Prostate gland (tissue), 2 donors: ENCODE measurements around the gene HOOK1. TPM values are rescaled to one million over a fixed set of nuclear protein-coding genes. Genes with fewer than 3 reads are reported as not detected.

Source experiments
- DNase-seq: peaks from one replicate; pipeline ENCODE4 v3.0.0-alpha.2; 2019; ENCODE audit warnings: low spot score
- H3K27ac ChIP-seq, 2 donors: fragments of 200-600 bp; sonication (generic); 2 replicates each; pipeline ENCODE4 v1.5.1; 2017 to 2019
- H3K27me3 ChIP-seq: fragments of 200-600 bp; sonication (generic); replicated peaks from 2 replicates; pipeline ENCODE4 v1.5.1; 2019; ENCODE audit not compliant: insufficient read depth
- H3K36me3 ChIP-seq, 2 donors: fragments of 200-600 bp; sonication (generic); 1 replicate in 1 of 2; 2 replicates in 1 of 2; pipeline versions ENCODE4 v1.5.1 to v1.8.1; 2017 to 2019
- H3K4me1 ChIP-seq: fragments of 200-600 bp; sonication (generic); replicated peaks from 2 replicates; pipeline ENCODE4 v1.5.1; 2019
- H3K4me3 ChIP-seq, 2 donors: fragments of 200-600 bp; sonication (generic); 2 replicates each; pipeline ENCODE4 v1.5.1; 2017 to 2019
- H3K9me3 ChIP-seq: fragments of 200-600 bp; sonication (generic); 2 replicates; pipeline ENCODE4 v1.5.1; 2017
- CTCF ChIP-seq, 4 experiments: fragments of 200-600 bp in 2 of 4; fragments of 450-650 bp in 2 of 4; sonication (generic) in 2 of 4; IDR thresholded peaks; 1 replicate in 3 of 4; 2 replicates in 1 of 4; pipeline ENCODE4 v1.5.1; 2016 to 2019; ENCODE audit warnings: antibody characterized with exemption in 4 of 4, mild to moderate bottlenecking in 2 of 4, moderate library complexity in 2 of 4
- POLR2A ChIP-seq: fragments of 450-650 bp; IDR thresholded peaks from one replicate; pipeline ENCODE4 v1.6.1; 2016; ENCODE audit warnings: antibody characterized with exemption, mild to moderate bottlenecking
- POLR2AphosphoS5 ChIP-seq: sonication (generic); formaldehyde crosslinking; IDR thresholded peaks from one replicate; pipeline ENCODE4 v1.6.1; 2017; ENCODE audit warnings: antibody characterized with exemption
- WGBS: methylation state at CpG from one replicate; pipeline ENCODE4 v1.1.5; 2018; 5-methylcytosine and 5-hydroxymethylcytosine counted together
- intact Hi-C: fragments of 100-400 bp; cut with DNase I; formaldehyde crosslinking; loops from one replicate; pipeline ENCODE4 v1.14.2; 2022
- total RNA-seq, 2 donors: library from RNA; depleted of rRNA; stranded (reverse); fragments of >200 nt; gene quantifications; one replicate each; pipeline ENCODE4 v1.1.0, GENCODE V29; 2016

HOOK1 gene
- total RNA-seq, 2 donors from 2014 or later = 8.2 to 12.0 TPM

DNA sequence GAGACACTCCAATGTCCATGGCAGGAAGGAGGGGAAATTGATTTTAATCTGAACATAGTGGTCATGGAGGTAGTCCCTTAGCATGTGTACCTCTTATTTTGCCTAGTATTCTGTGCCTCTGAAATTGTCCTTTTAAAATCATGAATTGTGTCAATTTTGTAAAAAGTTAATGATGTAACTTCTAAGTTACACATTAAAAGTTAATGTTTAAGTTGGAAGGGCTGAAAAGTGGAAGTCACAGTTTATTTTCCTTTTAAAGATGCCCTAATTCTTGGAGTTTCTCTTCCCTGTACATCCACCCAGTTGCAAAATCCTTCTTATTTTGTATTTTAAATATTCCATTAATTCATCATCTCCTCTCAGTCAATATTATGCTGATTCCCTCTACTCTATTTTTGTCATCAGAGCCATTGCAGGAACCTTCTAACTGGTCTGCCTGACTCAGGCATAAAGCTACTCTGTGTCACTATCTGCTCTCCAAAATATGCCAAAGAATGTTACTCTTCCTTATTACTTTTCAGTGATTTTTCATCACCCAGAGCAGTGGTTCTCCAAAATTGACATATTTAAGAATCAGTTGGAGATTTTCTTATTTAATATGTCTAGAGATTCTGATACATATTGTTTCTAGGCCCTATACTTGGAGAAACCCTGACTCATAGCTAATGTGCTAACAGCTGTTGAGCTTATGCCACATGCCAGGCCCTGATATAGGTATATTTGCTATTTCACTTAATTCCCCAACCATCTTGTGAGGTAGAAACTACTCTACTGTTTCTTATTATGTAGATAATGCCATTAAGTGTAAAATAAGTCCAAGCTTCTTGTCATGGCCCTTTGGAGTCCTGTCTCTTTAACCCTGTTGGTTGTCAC lies 5.1 kb downstream of the HOOK1 start:
- no peak for DNase-seq

DNA sequence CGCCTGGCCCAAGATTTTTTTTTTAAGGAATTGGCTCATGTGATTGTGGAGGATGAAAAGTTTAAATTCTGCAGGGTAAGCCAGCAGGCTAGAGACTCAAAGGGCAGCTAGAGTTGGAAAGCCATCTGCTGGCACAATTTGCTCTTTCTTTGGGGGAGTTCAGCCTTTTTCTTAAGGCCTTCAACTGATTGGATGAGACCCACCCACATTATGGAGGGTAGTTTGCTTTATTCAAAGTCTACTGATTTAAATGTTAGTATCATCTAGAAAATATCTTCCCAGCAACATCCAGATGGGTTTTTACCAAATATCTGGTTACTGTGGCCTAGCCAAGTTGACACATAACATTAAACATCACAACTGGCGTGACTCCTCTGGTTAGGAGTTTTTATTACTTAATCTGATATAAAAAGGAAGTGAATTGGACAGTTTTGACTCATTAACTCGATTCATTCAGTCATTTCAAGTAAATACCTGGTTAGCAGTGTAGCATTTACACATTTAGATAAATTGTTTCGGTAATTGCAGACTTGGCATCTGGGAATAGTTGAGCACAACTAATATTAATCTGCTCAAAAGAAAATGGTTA lies 12.4 kb downstream of the HOOK1 start:
- H3K36me3 ChIP-seq = no peaks in the 10 kb centered on the region
- WGBS = 71% methylated on average over 4 of the region's 4 CpGs

More for the DNA sequence above, 5.1 kb downstream of the HOOK1 start:
- intact Hi-C loops = no loop called here
- no peaks in the 10 kb centered on the region for H3K36me3 ChIP-seq
- TF ChIP-seq POLR2A = no peak
- TF ChIP-seq POLR2AphosphoS5 = no peak
- TF ChIP-seq CTCF (IDR thresholded peaks at IDR 0.05) = no peak
- no peaks in the 10 kb centered on the region for H3K27me3 ChIP-seq
- no peak overlapping the region for H3K27ac ChIP-seq
- no peaks in the 10 kb centered on the region for H3K4me1 ChIP-seq
- no peak overlapping the region for H3K4me3 ChIP-seq
- no peaks in the 10 kb centered on the region for H3K9me3 ChIP-seq

DNA sequence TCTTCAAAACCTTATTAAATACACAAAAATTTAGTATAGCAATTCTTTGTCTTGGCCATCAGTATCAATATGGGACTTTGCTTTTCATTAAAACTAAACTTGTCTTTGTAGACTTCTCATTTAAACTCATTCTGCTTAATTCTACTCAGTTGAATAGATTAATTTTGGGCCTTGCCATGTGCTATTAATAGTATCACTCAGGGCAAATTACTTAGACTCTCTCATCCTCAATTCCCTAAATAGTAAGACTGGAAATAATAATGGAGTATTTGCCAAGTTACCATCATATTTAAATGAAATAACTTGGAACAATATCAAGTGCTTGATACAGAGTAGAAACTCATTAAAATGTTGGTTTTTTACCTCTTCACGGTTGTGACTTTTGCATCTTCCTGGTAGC lies 13.4 kb downstream of the HOOK1 start:
- Histone ChIP-seq H3K4me3 (no peak overlapping the region), H3K27ac (no peak overlapping the region), H3K9me3 (no peaks in the 10 kb centered on the region), H3K4me1 (no peaks in the 10 kb centered on the region), H3K27me3 (no peaks in the 10 kb centered on the region), H3K36me3 (no peaks in the 10 kb centered on the region)
- DNase-seq = no peak
- TF ChIP-seq CTCF (IDR thresholded peaks at IDR 0.05) (no peak), POLR2A (no peak), POLR2AphosphoS5 (no peak)
- 95% methylated on average over 1 of the region's 1 CpG for WGBS
- intact Hi-C loops = no loop called here

More for the DNA sequence above, 12.4 kb downstream of the HOOK1 start:
- DNase-seq = no peak
- no peak overlapping the region for H3K27ac ChIP-seq
- no peak overlapping the region for H3K4me3 ChIP-seq
- no peaks in the 10 kb centered on the region for H3K4me1 ChIP-seq
- intact Hi-C loops = no loop called here
- no peaks in the 10 kb centered on the region for H3K27me3 ChIP-seq
- no peak for TF ChIP-seq POLR2A
- TF ChIP-seq CTCF (IDR thresholded peaks at IDR 0.05) = no peak
- TF ChIP-seq POLR2AphosphoS5 = no peak
- H3K9me3 ChIP-seq = no peaks in the 10 kb centered on the region

- no peaks in the 10 kb centered on the region for H3K36me3 ChIP-seq
- no peaks in the 10 kb centered on the region for H3K27me3 ChIP-seq
- no peak for TF ChIP-seq CTCF (IDR thresholded peaks at IDR 0.05)
- no peak for TF ChIP-seq POLR2AphosphoS5
- TF ChIP-seq POLR2A = no peak
- no peak overlapping the region for H3K4me3 ChIP-seq
- H3K27ac ChIP-seq = no peak overlapping the region
- WGBS = 22% methylated on average over 2 of the region's 2 CpGs
- no peak for DNase-seq
- no peaks in the 10 kb centered on the region for H3K4me1 ChIP-seq
- intact Hi-C loops = no loop called here
- H3K9me3 ChIP-seq = no peaks in the 10 kb centered on the region
Measured at GRCh38 chr1:59831529-59831928, 16.8 kb downstream of the HOOK1 start.
